HG03442 (cell line): Measurements from ENCODE around the gene DDI2.

Experiments
- ATAC-seq: cut with Tn5 transposase; IDR thresholded peaks from one replicate; pipeline ENCODE4 v1.9.1; 2021; ENCODE audit warnings: mild to moderate bottlenecking, moderate library complexity; ENCODE audit not compliant: unreplicated experiment

Gene DDI2

DNA sequence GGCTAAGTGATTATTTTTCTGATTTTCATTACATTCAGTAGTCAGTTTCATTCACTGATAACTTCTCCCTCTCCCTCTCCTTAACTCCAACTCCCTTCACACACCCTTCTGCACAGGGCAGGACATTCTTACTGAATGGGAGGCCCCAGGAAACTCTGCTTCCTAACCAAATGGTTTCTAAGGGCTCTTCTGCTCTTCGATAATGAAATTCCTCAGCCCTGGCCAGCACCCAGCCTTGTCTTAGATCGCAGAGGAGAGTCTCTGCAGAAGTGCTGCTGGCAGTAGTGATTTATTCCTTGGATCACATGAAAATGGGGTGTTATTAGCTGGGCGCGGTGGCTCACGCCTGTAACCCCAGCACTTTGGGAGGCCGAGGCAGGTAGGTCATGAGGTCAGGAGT, 83.2 kb downstream of the DDI2 start:
- ATAC-seq, result no peak

DNA sequence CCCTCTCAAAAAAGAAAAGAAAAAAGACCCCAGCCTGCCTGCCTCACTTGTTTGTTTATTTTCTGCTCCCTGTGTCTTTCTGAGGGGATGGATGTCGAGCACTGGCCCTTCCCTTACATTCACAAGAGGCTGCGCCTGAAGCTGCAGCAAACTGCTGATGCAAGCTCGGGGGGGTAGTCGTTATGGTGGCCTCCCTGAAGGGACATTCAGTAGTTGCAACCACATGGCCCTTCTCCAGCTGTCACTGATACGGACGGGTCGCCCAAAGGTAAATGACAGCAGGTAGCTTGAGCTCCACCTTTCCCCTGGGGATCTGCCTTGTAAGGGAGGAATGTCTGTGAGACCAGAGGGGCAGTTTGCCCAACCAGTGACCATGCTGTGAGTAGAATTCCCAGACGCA, 84.5 kb downstream of the DDI2 start:
- ATAC-seq, result no peak

DNA sequence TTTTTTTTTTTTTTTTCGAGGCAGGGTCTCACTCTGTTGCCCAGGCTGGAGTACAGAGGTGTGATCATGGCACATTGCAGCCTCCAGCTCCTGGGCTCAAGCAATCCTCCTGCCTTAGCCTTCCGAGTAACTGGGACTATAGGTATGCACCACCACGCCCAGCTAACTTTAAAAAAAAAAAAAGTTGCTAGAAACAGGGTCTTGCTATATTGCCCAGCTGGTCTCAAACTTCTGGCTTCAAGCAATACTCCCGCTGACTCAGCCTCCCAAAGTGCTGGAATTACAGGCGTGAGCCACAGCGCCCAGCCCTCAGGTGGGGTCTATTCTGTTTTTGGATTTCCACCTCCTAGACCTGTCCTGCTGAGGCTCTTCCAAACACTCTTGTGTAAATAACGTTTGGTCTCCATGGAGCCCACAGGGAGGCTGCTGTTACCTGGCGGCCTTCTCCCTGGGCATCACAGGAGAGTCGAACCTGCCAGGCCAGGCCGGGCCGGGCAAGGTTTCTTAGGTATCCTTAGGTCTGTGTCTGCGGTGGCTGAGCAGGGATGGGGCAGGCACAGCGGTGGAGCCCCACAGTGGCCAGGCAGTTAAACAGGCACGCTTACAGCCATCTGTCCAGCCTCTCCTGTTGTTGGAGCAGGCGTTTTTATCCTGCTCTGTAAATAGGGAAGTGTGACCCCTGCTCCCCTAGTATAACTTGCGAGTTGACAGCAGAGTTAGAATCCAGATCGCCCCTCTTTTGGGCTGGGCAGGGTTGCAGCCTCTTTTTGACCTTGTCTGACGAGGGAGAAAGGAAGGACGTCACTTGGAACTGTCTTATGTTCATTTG, 85.7 kb downstream of the DDI2 start:
- ATAC-seq, result no peak

DNA sequence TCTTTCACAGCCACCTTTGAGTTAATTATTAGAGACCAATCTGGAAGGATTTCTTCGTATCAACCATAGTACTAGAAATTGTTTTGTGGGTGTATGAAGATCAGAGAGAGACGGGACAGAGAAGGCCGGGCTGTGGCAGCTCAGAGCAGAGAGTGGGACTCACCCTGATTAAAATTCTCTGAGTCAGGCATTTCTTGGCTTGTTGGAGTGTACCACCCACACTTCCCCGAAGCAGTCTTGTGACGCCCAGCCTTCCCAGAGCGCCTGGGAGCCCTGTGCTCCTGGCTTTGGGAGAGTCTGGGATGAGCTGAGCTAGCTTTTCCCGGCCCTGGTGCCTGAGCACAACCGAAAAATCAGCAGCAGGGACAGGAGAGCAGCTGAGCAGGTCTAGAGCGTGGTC, 86.3 kb downstream of the DDI2 start:
- ATAC-seq, result no peak

DNA sequence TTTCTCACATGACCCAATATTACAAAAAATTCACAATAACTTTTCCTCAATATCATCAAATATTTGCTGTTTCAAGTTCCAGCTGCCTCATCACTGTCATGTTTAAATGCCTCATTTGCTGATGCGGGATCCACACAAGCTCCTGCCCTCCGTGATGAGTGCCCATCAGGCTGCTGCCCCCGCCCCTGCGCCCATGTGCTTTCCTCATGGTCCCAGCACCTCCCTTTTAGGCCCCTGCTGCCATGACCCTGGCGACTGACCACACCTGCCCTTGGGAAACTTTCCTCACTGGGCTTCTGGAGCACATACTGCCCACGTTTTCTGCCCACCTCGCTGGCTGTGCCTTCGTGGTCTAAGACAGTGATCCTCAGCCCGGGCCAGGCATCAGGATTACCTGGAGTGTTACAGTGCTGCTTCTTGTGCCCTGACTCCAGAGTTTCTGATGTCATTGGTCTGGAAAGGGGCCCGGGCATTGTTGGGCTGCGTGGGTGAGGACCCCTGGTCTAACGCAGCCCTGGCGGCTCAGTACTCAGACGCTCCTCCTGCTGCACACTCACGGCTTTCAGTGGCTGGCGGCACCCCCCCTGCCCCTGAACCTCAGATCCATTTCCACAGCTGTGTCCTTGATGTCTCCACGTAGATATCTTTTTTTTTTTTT, 87.4 kb downstream of the DDI2 start:
- ATAC-seq, result no peak

DNA sequence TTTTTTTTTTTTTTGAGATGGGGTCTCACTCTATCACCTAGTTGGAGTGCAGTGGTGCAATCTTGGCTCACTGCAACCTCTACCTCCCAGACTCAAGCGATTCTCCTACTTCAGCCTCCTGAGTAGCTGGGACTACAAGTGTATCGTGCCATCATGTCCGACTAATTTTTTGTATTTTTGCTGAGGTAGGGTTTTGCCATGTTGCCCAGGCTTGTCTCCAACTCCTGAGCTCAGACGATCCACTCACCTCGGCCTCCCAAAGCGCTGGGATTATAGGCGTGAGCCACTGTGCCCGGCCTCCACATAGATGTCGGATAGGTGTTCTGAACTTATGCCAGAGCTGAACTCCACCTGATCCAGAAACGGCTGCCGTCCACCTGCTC, 87.9 kb downstream of the DDI2 start:
- no peak for ATAC-seq

DNA sequence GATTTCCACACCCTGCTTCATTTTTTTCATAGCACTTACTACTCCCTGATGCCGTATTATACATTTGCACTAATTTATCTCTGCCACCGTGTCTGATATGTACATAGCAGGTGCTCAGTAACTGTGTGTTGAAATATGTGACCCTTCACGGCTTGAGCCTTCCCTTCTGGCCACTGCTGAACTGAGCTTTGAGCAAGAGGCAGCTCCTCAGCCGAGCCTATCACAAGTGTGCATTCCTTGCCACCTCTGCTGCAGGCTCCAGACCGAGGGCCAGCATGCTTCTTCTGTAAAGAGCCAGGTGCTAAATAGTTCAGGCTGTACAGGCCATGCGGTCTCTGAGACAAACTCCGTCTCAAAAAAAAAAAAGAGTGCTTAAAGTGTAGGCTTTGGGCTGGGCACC, 89.5 kb downstream of the DDI2 start:
- no peak for ATAC-seq

DNA sequence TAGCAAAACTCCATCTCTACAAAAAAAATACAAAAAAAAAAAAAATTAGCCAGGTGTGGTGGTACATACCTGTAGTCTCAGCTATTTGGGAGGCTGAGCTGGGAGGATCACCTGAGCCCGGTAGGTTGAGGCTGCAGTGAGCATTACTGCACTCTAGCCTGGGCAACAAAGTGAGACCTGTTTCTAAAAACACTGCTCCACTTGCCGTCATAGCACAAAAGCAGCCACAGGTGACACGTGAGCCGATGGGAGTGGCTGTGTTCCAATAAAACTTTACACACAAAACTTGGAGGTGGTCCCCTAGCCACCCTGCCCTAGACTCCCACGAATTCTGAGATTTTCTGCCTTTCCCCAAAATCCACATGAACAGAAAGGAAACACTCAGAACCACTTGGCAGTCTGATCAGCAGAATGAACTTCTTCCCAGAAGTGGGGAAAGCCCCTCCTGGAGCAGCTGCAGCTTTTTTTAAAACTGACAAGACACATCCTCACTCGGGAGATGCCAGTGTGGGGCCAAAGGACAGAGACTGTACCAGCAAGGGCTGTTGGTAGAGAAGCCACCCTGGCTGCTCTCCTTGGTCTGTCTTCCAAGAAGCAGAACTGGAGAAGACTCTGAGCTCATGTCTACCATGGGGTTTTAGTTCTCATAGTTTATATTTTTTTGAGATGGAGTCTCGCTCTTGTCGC, 90.1 kb downstream of the DDI2 start:
- ATAC-seq, result no peak

DNA sequence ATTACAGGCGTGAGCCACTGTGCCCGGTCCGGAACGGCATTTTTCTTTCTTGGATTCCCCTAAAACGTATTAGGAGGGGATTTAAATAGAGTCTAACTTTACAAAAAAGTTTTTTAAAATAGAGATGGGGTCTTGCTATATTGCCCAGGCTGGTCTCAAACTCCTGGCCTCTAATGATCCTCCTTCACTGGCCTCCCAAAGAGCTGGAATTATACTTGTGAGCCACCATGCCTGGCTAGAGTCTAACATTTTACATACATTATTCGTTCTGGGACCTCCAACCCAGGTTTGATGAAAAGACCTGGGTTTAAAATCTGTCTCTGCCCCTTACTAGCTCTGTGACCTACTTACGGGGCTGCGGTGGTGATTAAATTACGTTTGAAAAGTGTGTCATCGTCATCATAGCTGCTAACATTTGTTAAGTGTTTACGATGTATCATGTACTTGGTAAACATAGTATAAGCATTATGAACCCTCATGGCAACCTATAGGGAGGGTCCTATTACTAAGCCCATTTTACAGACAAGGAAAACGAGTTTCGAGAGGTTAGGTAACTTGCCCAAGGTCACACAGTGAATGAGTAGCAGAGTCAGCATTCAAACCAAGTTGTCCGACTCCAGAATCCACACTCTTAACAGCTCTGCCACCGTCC, 91.4 kb downstream of the DDI2 start:
- ATAC-seq, result no peak

DNA sequence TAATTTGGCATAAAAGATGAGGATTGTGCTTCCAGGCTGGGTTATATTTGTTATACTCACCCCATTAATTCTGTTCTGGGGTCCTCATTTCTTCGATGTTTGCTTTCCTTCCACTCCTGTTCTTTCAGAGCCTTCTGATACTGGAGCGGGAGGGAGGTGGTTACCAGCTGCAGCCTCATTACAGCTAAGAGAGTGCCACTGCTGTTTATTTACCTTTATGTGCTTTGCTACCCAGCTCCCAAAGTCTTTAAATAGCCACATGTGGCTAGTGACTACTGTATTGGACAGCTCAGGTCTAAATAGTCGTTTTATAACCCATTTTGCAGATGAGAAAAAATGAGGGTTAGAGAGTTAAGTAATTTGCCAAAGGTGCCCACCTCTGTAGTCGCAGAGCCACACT, 92.0 kb downstream of the DDI2 start:
- ATAC-seq, result no peak

DNA sequence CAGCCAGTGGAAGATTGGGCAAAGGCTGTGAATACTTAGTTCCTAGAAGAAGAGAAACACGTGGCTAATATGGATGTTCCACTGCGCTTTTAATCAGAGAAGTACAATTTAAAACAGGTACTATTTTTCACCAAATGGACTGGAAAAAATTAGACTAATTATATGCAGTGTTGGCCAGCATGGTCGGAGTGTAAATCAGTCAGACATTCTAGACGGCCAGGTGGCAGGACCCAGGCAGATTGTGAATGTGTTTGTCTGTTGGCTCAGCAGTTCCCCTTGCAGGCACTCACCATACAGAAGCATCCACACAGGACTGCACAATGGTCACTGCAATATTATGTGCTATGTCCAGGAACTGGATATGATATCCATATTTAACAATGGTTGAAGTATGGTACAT, 94.9 kb downstream of the DDI2 start:
- ATAC-seq, result no peak

DNA sequence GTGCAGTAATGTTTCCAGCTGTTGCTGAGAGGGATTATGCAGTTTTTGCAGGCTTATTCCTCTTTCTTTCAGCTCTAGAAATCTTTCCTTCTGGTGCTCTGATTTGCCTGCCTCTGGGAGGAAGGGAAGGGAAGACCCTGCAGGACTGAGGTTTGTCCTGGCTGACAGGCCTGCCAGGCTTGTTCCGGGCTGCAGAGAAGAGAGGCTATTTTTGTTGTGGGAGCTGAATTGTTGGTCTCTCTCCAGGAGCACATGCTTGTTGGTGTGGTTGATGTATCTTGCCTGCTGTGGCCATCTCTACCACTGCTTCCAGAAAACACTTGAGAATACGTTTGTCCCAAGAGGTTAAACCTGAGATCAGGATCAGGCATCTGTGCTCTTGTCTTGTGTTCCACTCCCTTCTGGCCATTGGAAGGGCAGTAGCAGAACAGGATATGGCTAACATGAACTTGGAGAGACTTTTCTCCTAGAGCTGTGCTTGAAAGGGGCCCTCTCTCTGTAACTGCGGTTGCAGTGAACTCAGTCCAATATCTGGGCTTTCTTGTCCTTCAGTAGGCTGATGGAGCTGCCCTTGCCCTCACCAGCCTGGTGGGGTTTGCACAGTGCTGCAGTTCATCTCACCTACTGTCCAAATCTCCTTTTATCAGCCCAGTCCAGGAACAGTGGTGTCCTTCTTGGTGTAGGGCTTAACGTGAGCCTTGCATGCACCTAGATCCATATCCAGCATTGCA, 97.3 kb downstream of the DDI2 start:
- ATAC-seq, result no peak

DNA sequence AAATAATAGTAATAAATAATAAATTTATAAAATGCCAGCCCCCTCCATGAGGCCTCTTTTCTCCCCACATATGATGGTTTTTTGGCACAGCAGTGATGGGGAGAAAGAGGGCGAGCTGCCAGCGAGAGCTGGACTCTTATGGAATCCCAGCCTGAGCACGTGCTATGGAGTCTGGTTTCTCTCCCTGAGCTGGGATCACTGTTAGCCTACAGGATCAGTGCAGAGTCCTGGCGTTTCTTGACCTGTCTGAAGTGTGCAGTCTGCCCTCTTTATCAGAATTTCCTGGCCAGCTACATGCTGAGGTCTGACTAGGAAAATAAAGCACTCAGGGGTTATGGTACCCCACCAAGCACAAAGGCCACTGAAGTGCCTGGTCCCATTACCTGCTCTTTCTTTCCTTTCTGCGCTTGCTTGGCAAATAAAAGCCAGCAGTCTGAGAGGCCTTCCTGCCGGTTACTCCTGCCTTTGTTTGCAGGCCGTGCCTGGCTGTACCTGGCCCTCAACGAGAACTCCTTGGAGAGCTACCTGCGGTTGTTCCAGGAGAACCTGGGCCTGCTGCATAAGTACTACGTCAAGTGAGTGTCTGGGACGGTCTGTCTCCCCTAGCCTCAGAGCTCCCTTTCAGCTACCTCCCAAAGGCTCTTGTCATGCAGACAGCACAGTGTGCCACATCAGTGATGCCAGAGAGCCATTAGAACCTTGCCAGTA, 100.3 kb downstream of the DDI2 start:
- no peak for ATAC-seq

DNA sequence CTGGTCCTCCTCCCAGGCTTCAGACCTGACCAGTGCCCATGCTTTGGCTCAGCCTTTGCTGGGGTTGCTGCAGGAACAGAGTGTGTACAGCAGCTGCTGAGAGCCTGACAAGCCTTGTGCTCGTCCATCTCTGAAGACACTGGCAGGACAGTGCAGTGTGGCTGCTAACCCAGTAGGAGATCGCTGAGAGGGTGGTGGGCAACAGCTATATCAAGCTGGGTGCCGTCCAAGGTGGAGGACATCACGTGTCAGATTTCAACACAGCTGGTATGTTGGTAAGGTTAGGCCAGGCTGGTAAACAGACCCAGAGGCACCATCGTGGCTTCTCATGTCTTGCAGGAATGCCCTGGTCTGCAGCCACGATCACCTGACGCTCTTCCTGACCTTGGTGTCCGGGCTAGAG, 100.9 kb downstream of the DDI2 start:
- ATAC-seq, result no peak
